Bronchial epithelial cell (primary cell): ENCODE measurements around the gene GPR15LG. TPM values are rescaled to one million over a fixed set of nuclear protein-coding genes. Genes with fewer than 3 reads are reported as not detected.
"Not testable (repeated sequence)": the region's sequence is repeated elsewhere in the genome, so short reads cannot be mapped to it uniquely, and the experiment has no call there.

Source experiments
- DNase-seq: peaks from one replicate; pipeline ENCODE4 v3.0.0-alpha.2; 2010; ENCODE audit warnings: low read depth
- FAIRE-seq: peaks from 2 replicates; lab custom pipeline; 2011; peaks lifted over from hg19 to GRCh38; lab: Jason Lieb, UNC
- H3K27me3 ChIP-seq: 2 replicates; pipeline ENCODE4 v1.5.1; 2011; ENCODE audit warnings: low read length; ENCODE audit not compliant: control insufficient read depth, insufficient read depth
- H3K36me3 ChIP-seq: 2 replicates; pipeline ENCODE4 v1.5.1; 2011; ENCODE audit warnings: low read length; ENCODE audit not compliant: control insufficient read depth, insufficient read depth
- H3K4me3 ChIP-seq: 2 replicates; pipeline ENCODE4 v1.5.1; 2011; ENCODE audit warnings: mild to moderate bottlenecking, low read depth, low read length, control low read depth
- CTCF ChIP-seq: IDR thresholded peaks from 2 replicates; pipeline ENCODE4 v1.5.1; 2011; ENCODE audit warnings: mild to moderate bottlenecking, moderate library complexity, low read length, control low read depth, inconsistent platforms; ENCODE audit not compliant: insufficient read depth, severe bottlenecking
- total RNA-seq: library from RNA; depleted of rRNA; stranded (reverse); fragments of >200 nt; gene quantifications from 2 replicates; pipeline ENCODE4 v1.2.1, GENCODE V29; 2014

GPR15LG gene
- total RNA-seq, result 0.53 and 2.6 TPM in 2 replicates

- DNase-seq (peak; percentile 33), FAIRE-seq (no peak)
- Histone ChIP-seq H3K4me3 (no peak within 1 kb of the TSS), H3K36me3 (no peaks in the 10 kb centered on the region), H3K27me3 (no peaks in the 10 kb centered on the region)
- TF ChIP-seq CTCF, result no peak
Measured at GRCh38 chr10:84173501-84173929, at the start of gene GPR15LG. Gene GPR15LG, plus strand, starts transcription at chr10:84173801. Its CDS starts 51 bp downstream, at chr10:84173852.

- peak; percentile 51 for DNase-seq
- not testable (repeated sequence) for FAIRE-seq, H3K27me3 ChIP-seq, H3K4me3 ChIP-seq, H3K36me3 ChIP-seq
Measured at GRCh38 chr10:84125910-84126784, 47.5 kb upstream of the GPR15LG start.

- no peak for DNase-seq
- no peak for TF ChIP-seq CTCF
- no peaks in the 10 kb centered on the region for H3K27me3 ChIP-seq
- H3K4me3 ChIP-seq, result no peak overlapping the region
- no peak for FAIRE-seq
- H3K36me3 ChIP-seq, result no peaks in the 10 kb centered on the region
Measured at GRCh38 chr10:84126785-84127167, 46.8 kb upstream of the GPR15LG start.

- no peaks in the 10 kb centered on the region for H3K36me3 ChIP-seq
- no peak for TF ChIP-seq CTCF
- no peak for FAIRE-seq
- no peak overlapping the region for H3K4me3 ChIP-seq
- no peaks in the 10 kb centered on the region for H3K27me3 ChIP-seq
- DNase-seq, result no peak
Measured at GRCh38 chr10:84135836-84136235, 37.8 kb upstream of the GPR15LG start.

GRCh38 chr10:84137811-84138210 lies 35.8 kb upstream of the GPR15LG start:
- no peak for FAIRE-seq
- TF ChIP-seq CTCF, result no peak
- Histone ChIP-seq H3K36me3 (peaks cover 4% of the 10 kb centered on the region), H3K27me3 (no peaks in the 10 kb centered on the region), H3K4me3 (no peak overlapping the region)
- DNase-seq, result no peak

- H3K36me3 ChIP-seq, result peaks cover 4% of the 10 kb centered on the region
- DNase-seq (peak; percentile 11), FAIRE-seq (no peak)
- TF ChIP-seq CTCF, result no peak
- peak overlapping the region; percentile 34 for H3K4me3 ChIP-seq
- H3K27me3 ChIP-seq, result no peaks in the 10 kb centered on the region
Measured at GRCh38 chr10:84138478-84139125, 35.0 kb upstream of the GPR15LG start.
